GM12878 (cell line): ENCODE measurements around the gene KLK2. TPM values are rescaled to one million over a fixed set of nuclear protein-coding genes. Genes with fewer than 3 reads are reported as not detected.
A peak's percentile ranks its signal among the peaks of the same experiment; 100 is the strongest.

Experiments
- ATAC-seq: fragments of 200-7000 bp; cut with Tn5 transposase; 3 replicates; pipeline ENCODE4 v1.9.1; 2020; ENCODE audit warnings: mild to moderate bottlenecking, moderate library complexity
- BruUV-seq: library from RNA; stranded (reverse); fragments of 400-500 nt; replicated peaks from 2 replicates; lab custom pipeline; 2021; lab: Mats Ljungman, UMichigan
- CTCF ChIA-PET: fragments of 300-600 bp; sonication (Branson Sonifier 250); formaldehyde crosslinking; extraction: SDS; loops from one replicate; lab custom pipeline; 2021; ENCODE audit warnings: inconsistent platforms; lab: Yijun Ruan, JAX
- POLR2A ChIA-PET: fragments of 350-600 bp; formaldehyde crosslinking; extraction: SDS; loops from one replicate; lab custom pipeline; 2021; ENCODE audit warnings: inconsistent platforms; lab: Charles Lee
- RAD21 ChIA-PET: fragments of 300-600 bp; sonication (Branson Sonifier 250); formaldehyde crosslinking; loops from one replicate; lab custom pipeline; 2023; ENCODE audit warnings: antibody characterized with exemption; ENCODE audit not compliant: unreplicated experiment; lab: Charles Lee
- SMC1A ChIA-PET: fragments of 300-600 bp; sonication (Branson Sonifier 250); formaldehyde crosslinking; loops from one replicate; lab custom pipeline; 2023; ENCODE audit not compliant: unreplicated experiment, uncharacterized antibody; lab: Charles Lee
- DNase-seq: peaks from one replicate; pipeline ENCODE4 v3.0.0-alpha.2; 2011; ENCODE audit warnings: low read depth, low spot score
- FAIRE-seq: peaks from 3 replicates; lab custom pipeline; 2011; peaks lifted over from hg19 to GRCh38; lab: Jason Lieb, UNC
- H2AFZ ChIP-seq: 2 replicates; pipeline ENCODE4 v1.6.0; 2011; ENCODE audit warnings: low read depth, low read length, control low read depth; ENCODE audit not compliant: control insufficient read depth
- H3K27ac ChIP-seq: 2 replicates; pipeline ENCODE4 v1.5.1; 2011; ENCODE audit warnings: control low read depth; ENCODE audit not compliant: control insufficient read depth, insufficient read depth
- H3K27me3 ChIP-seq, 2 experiments: replicated peaks in 1 of 2; 2 replicates each; pipeline versions ENCODE4 v1.6.0 to v1.6.1; 2011; ENCODE audit warnings: low read length in 1 of 2; ENCODE audit not compliant: control insufficient read depth in 2 of 2, insufficient read depth in 2 of 2
- H3K36me3 ChIP-seq, 2 experiments: 2 replicates each; pipeline ENCODE4 v1.5.1; 2011; ENCODE audit warnings: low read length in 1 of 2; ENCODE audit not compliant: control insufficient read depth in 2 of 2, insufficient read depth in 2 of 2
- H3K4me1 ChIP-seq: 2 replicates; pipeline ENCODE4 v1.6.1; 2011; ENCODE audit warnings: mild to moderate bottlenecking, low read length, moderate library complexity, mixed read lengths; ENCODE audit not compliant: control insufficient read depth, insufficient read depth
- H3K4me2 ChIP-seq: 2 replicates; pipeline ENCODE4 v1.6.0; 2011; ENCODE audit warnings: control low read depth; ENCODE audit not compliant: control insufficient read depth, insufficient read depth
- H3K4me3 ChIP-seq: fragments of 200-600 bp; sonication (generic); 2 replicates; pipeline ENCODE4 v1.5.1; 2016
- H3K79me2 ChIP-seq: 2 replicates; pipeline ENCODE4 v1.6.0; 2011; ENCODE audit warnings: low read length; ENCODE audit not compliant: control insufficient read depth, insufficient read depth
- H3K9ac ChIP-seq: 2 replicates; pipeline ENCODE4 v1.8.0; 2011; ENCODE audit warnings: low read length, control low read depth, mixed read lengths; ENCODE audit not compliant: control insufficient read depth, insufficient read depth
- H3K9me3 ChIP-seq: replicated peaks from 3 replicates; pipeline ENCODE4 v1.5.1; 2011; ENCODE audit warnings: mild to moderate bottlenecking, low read length; ENCODE audit not compliant: control insufficient read depth, insufficient read depth
- H4K20me1 ChIP-seq: 2 replicates; pipeline ENCODE4 v1.6.0; 2011; ENCODE audit not compliant: control insufficient read depth, insufficient read depth
- ETV6 ChIP-seq, 2 experiments: fragments of 450-650 bp in 1 of 2; IDR thresholded peaks in 1 of 2; conservative IDR thresholded peaks in 1 of 2; 2 replicates each; pipeline ENCODE4 v1.6.1; 2014; ENCODE audit warnings: antibody characterized with exemption in 1 of 2, borderline replicate concordance in 1 of 2, low read depth in 1 of 2, mild to moderate bottlenecking in 1 of 2, moderate library complexity in 1 of 2
- IRF5 ChIP-seq: fragments of 450-650 bp; IDR thresholded peaks from 2 replicates; pipeline ENCODE4 v1.6.1; 2017; ENCODE audit warnings: borderline replicate concordance
- MEF2B ChIP-seq: fragments of 450-650 bp; IDR thresholded peaks from 2 replicates; pipeline ENCODE4 v1.6.1; 2018; ENCODE audit warnings: mild to moderate bottlenecking, moderate library complexity; ENCODE audit not compliant: partially characterized antibody, poor library complexity, severe bottlenecking
- SP1 ChIP-seq: IDR thresholded peaks from one replicate; pipeline ENCODE4 v1.6.1; 2011; ENCODE audit warnings: low read depth, low read length
- ZZZ3 ChIP-seq: IDR thresholded peaks from 2 replicates; pipeline ENCODE4 v1.6.1; 2011; ENCODE audit warnings: low read depth; ENCODE audit not compliant: control insufficient read depth, insufficient read length
- WGBS: methylation state at CpG from one replicate; pipeline ENCODE4 v1.1.6; 2016; ENCODE audit warnings: low lambda C conversion rate; ENCODE audit not compliant: insufficient replicate concordance, insufficient coverage; ENCODE audit errors: missing lambda C conversion rate; 5-methylcytosine and 5-hydroxymethylcytosine counted together
- in situ Hi-C: fragments of 300-500 bp; cut with MboI; formaldehyde crosslinking; loops from 9 replicates; pipeline ENCODE4 v1.14.3; 2018; ENCODE audit warnings: mixed read lengths
- intact Hi-C: fragments of 100-400 bp; cut with micrococcal nuclease; formaldehyde crosslinking; loops from one replicate; pipeline ENCODE4 v1.14.2; 2022; ENCODE audit not compliant: unreplicated experiment
- polyA plus RNA-seq, 11 experiments: library from polyadenylated mRNA; depleted of rRNA in 4 of 11; unstranded in 6 of 11; stranded (reverse) in 5 of 11; fragments of >200 nt; fragmentation: Nextera tagmentation in 4 of 11; fragmentation: Illumina TruSeq in 1 of 11; extraction: Ambion mirVana in 4 of 11; extraction: Trizol in 1 of 11; gene quantifications; 1 replicate in 1 of 11; 2 replicates in 10 of 11; pipeline versions ENCODE4 v1.2.1 to v1.2.3, GENCODE V29; 2011 to 2016; ENCODE audit warnings: inconsistent platforms in 2 of 11, missing spikeins in 2 of 11, low read depth in 1 of 11
- total RNA-seq, 4 experiments: library from RNA; depleted of rRNA in 3 of 4; stranded (reverse); fragments of >200 nt in 3 of 4; fragmentation: Illumina TruSeq in 1 of 4; extraction: Trizol in 1 of 4; gene quantifications; 2 replicates each; pipeline versions ENCODE4 v1.2.1 to v1.2.3, GENCODE V29; 2013 to 2021
- TF ChIP-seq, protein P1 (sequence below): fragments of 450-650 bp; formaldehyde crosslinking; IDR thresholded peaks from 2 replicates; pipeline ENCODE4 v1.5.0; 2022; ENCODE audit warnings: mild to moderate bottlenecking, missing genetic modification characterization

KLK2 gene
- total and polyA plus RNA-seq, 10 of the 15 experiments (the other 5 are each of a cell fraction or from before 2014, with no cell fraction given) = 0.19 to 3.1 (median 1.2) TPM

- Histone ChIP-seq H3K36me3 (no peaks in the 10 kb centered on the region), H3K9me3 (no peaks in the 10 kb centered on the region; the same call in 2 of the 3 replicates), H2AFZ (no peak overlapping the region; the same call in 1 of the 2 replicates), H4K20me1 (no peaks in the 10 kb centered on the region), H3K4me1 (no peaks in the 10 kb centered on the region; the same call in 1 of the 2 replicates), H3K4me2 (no peak overlapping the region), H3K4me3 (no peak overlapping the region), H3K9ac (no peak overlapping the region), H3K27me3 (no peaks in the 10 kb centered on the region), H3K79me2 (no peaks in the 10 kb centered on the region), H3K27ac (no peak overlapping the region)
- intact Hi-C loops (no loop called here), in situ Hi-C loops (no loop called here)
- WGBS = 30% methylated on average over 8 of the region's 8 CpGs
- SMC1A ChIA-PET = interaction anchor here (1.5 to 2.0 kb wide), 3 partner anchors 8 to 77 kb away, joined by 5 to 6 read pairs (median 6); no protein-coding TSS in a partner anchor
- FAIRE-seq (no peak), DNase-seq (no peak), ATAC-seq (no peak)
- POLR2A ChIA-PET = interaction anchor here (0.7 kb wide), 1 partner anchor 8 kb away, joined by 4 read pairs; no protein-coding TSS in a partner anchor
- BruUV-seq = no TSS peak
- CTCF ChIA-PET = interaction anchor here (1.2 to 2.2 kb wide), 3 partner anchors 24 to 77 kb away, joined by 3 to 11 read pairs (median 4); no protein-coding TSS in a partner anchor
- TF ChIP-seq IRF5 (no peak), SP1 (no peak), MEF2B (peak; percentile 66), ETV6 (conservative IDR thresholded peaks at IDR 0.05 in 1 of 2, IDR thresholded peaks at IDR 0.05 in 1 of 2; ENCODE audit: borderline replicate concordance in 1 of 2, low read depth in 1 of 2) (no peak), ZZZ3 (no peak)
- TF ChIP-seq, protein P1, sequence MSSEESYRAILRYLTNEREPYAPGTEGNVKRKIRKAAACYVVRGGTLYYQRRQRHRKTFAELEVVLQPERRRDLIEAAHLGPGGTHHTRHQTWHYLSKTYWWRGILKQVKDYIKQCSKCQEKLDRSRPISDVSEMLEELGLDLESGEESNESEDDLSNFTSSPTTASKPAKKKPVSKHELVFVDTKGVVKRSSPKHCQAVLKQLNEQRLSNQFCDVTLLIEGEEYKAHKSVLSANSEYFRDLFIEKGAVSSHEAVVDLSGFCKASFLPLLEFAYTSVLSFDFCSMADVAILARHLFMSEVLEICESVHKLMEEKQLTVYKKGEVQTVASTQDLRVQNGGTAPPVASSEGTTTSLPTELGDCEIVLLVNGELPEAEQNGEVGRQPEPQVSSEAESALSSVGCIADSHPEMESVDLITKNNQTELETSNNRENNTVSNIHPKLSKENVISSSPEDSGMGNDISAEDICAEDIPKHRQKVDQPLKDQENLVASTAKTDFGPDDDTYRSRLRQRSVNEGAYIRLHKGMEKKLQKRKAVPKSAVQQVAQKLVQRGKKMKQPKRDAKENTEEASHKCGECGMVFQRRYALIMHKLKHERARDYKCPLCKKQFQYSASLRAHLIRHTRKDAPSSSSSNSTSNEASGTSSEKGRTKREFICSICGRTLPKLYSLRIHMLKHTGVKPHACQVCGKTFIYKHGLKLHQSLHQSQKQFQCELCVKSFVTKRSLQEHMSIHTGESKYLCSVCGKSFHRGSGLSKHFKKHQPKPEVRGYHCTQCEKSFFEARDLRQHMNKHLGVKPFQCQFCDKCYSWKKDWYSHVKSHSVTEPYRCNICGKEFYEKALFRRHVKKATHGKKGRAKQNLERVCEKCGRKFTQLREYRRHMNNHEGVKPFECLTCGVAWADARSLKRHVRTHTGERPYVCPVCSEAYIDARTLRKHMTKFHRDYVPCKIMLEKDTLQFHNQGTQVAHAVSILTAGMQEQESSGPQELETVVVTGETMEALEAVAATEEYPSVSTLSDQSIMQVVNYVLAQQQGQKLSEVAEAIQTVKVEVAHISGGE (CRISPR knock-in tag) = no peak
- RAD21 ChIA-PET = interaction anchor here (0.8 to 2.6 kb wide), 2 partner anchors 41 to 77 kb away, joined by 4 to 10 read pairs; no protein-coding TSS in a partner anchor
Observed at GRCh38 chr19:50844296-50844935, 28.8 kb upstream of the KLK2 start.
